GM12874 (cell line): ENCODE results near the gene CABLES2.

Experiments used
- CTCF ChIP-seq: IDR thresholded peaks from 2 replicates; pipeline ENCODE4 v1.5.1; 2011; ENCODE audit warnings: low read depth, mild to moderate bottlenecking, control low read depth, low read length, moderate library complexity; ENCODE audit not compliant: insufficient read depth

The CABLES2 gene

GRCh38 chr20:62381202-62381797 lies 25.8 kb downstream of the CABLES2 start:
- no peak for TF ChIP-seq CTCF

GRCh38 chr20:62378215-62378614 lies 28.9 kb downstream of the CABLES2 start:
- TF ChIP-seq CTCF: no peak

- TF ChIP-seq CTCF: no peak
Observed at GRCh38 chr20:62377615-62378178, 29.4 kb downstream of the CABLES2 start.

GRCh38 chr20:62377064-62377461 lies 30.0 kb downstream of the CABLES2 start:
- TF ChIP-seq CTCF: no peak

- TF ChIP-seq CTCF: no peak
Observed at GRCh38 chr20:62376112-62377063, 30.7 kb downstream of the CABLES2 start.

DNA sequence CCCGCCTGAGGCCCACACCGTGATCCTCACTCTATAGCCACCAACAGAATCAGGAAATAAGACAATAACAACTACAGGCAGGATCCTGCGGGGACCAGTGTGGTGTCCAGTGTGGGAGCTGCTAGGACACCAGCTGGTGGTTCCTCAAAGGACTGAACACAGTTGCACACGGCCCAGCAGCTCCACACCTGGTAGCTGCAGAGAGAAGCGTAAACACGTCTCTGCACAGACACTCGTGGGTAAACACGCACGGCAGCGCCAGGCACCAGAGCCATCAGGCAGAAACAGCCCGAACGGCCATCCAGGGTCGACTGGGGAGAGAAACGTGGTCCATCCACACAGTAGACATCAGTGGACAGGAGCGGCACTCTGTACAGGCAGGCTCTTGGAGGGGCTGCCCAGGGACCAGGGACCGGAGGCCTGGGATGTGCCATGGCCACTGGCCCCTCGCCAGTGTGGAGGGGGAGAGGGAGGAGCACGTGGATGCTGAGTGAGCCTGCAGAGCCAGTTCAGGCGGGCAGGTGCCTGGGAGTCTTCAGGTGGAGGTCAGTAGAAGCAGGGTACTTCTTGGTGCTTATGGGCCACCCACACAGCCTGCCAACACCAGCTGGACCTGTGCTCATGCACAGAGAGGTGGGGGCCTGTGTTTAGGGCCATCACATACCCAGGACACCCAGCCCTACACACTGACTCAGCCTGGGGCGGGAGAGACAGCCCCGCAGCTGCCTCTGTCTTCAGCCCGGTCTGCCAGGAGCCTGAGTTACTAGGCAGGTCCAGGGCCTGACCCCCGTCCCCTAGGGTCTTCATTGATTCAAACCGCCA lies 32.5 kb downstream of the CABLES2 start:
- TF ChIP-seq CTCF: no peak
